Measurements from ENCODE around the gene PA2G4.

The PA2G4 gene

GRCh38 chr12:56082382-56082781 lies 22.0 kb upstream of the PA2G4 start:
- peaks cover 47% of the 10 kb centered on the region for H3K4me1 Mint-ChIP-seq (ENCODE audit: low read depth)
- H3K9me3 Mint-ChIP-seq: no peaks in the 10 kb centered on the region
- intact Hi-C loops (cut with micrococcal nuclease): no loop called here
- no peaks in the 10 kb centered on the region for H3K36me3 Mint-ChIP-seq (ENCODE audit: low read depth)
- peaks cover 59% of the 10 kb centered on the region for H3K27me3 Mint-ChIP-seq
- H3K4me3 Mint-ChIP-seq: no peak overlapping the region
- no peak overlapping the region for H3K27ac Mint-ChIP-seq

- H3K27ac Mint-ChIP-seq: no peak overlapping the region
- intact Hi-C loops (cut with micrococcal nuclease): no loop called here
- no peak overlapping the region for H3K4me3 Mint-ChIP-seq
- H3K36me3 Mint-ChIP-seq (ENCODE audit: low read depth): no peaks in the 10 kb centered on the region
- H3K27me3 Mint-ChIP-seq: peaks cover 58% of the 10 kb centered on the region
- H3K4me1 Mint-ChIP-seq (ENCODE audit: low read depth): peaks cover 52% of the 10 kb centered on the region
- H3K9me3 Mint-ChIP-seq: no peaks in the 10 kb centered on the region
Measured at GRCh38 chr12:56082967-56083366, 21.4 kb upstream of the PA2G4 start.

GRCh38 chr12:56084958-56085543 lies 19.3 kb upstream of the PA2G4 start:
- Mint-ChIP-seq H3K4me1 (ENCODE audit: low read depth) (peaks cover 37% of the 10 kb centered on the region), H3K36me3 (ENCODE audit: low read depth) (no peaks in the 10 kb centered on the region), H3K27me3 (peaks cover 46% of the 10 kb centered on the region), H3K9me3 (no peaks in the 10 kb centered on the region), H3K27ac (peak overlapping the region; percentile 15), H3K4me3 (no peak overlapping the region)
- intact Hi-C loops (cut with micrococcal nuclease): no loop called here

GRCh38 chr12:56086096-56086495 lies 18.3 kb upstream of the PA2G4 start:
- H3K27me3 Mint-ChIP-seq: peaks cover 35% of the 10 kb centered on the region
- H3K9me3 Mint-ChIP-seq: no peaks in the 10 kb centered on the region
- H3K36me3 Mint-ChIP-seq (ENCODE audit: low read depth): no peaks in the 10 kb centered on the region
- H3K4me3 Mint-ChIP-seq: no peak overlapping the region
- H3K27ac Mint-ChIP-seq: no peak overlapping the region
- intact Hi-C loops (cut with micrococcal nuclease): no loop called here
- H3K4me1 Mint-ChIP-seq (ENCODE audit: low read depth): peaks cover 35% of the 10 kb centered on the region

- intact Hi-C loops (cut with micrococcal nuclease): no loop called here
- Mint-ChIP-seq H3K4me1 (ENCODE audit: low read depth) (peaks cover 34% of the 10 kb centered on the region), H3K27ac (no peak overlapping the region), H3K9me3 (no peaks in the 10 kb centered on the region), H3K4me3 (no peak overlapping the region), H3K27me3 (peaks cover 30% of the 10 kb centered on the region), H3K36me3 (ENCODE audit: low read depth) (no peaks in the 10 kb centered on the region)
Measured at GRCh38 chr12:56086608-56087007, 17.8 kb upstream of the PA2G4 start.

GRCh38 chr12:56087220-56087619 lies 17.1 kb upstream of the PA2G4 start:
- Mint-ChIP-seq H3K4me3 (no peak overlapping the region), H3K27ac (no peak overlapping the region), H3K9me3 (no peaks in the 10 kb centered on the region), H3K27me3 (peaks cover 25% of the 10 kb centered on the region), H3K36me3 (ENCODE audit: low read depth) (no peaks in the 10 kb centered on the region), H3K4me1 (ENCODE audit: low read depth) (peaks cover 29% of the 10 kb centered on the region)
- intact Hi-C loops (cut with micrococcal nuclease): no loop called here

- intact Hi-C loops (cut with micrococcal nuclease): no loop called here
- Mint-ChIP-seq H3K27ac (no peak overlapping the region), H3K9me3 (no peaks in the 10 kb centered on the region), H3K4me3 (no peak overlapping the region), H3K27me3 (peaks cover 25% of the 10 kb centered on the region), H3K4me1 (ENCODE audit: low read depth) (no peaks in the 10 kb centered on the region), H3K36me3 (ENCODE audit: low read depth) (no peaks in the 10 kb centered on the region)
Measured at GRCh38 chr12:56097738-56098137, 6.6 kb upstream of the PA2G4 start.

- H3K4me3 Mint-ChIP-seq: no peak overlapping the region
- H3K4me1 Mint-ChIP-seq (ENCODE audit: low read depth): peaks cover 1% of the 10 kb centered on the region
- H3K27ac Mint-ChIP-seq: no peak overlapping the region
- H3K36me3 Mint-ChIP-seq (ENCODE audit: low read depth): no peaks in the 10 kb centered on the region
- intact Hi-C loops (cut with micrococcal nuclease): no loop called here
- H3K9me3 Mint-ChIP-seq: no peaks in the 10 kb centered on the region
- peaks cover 21% of the 10 kb centered on the region for H3K27me3 Mint-ChIP-seq
Measured at GRCh38 chr12:56098592-56098991, 5.8 kb upstream of the PA2G4 start.

GRCh38 chr12:56099787-56100186 lies 4.6 kb upstream of the PA2G4 start:
- H3K27ac Mint-ChIP-seq: no peak overlapping the region
- no peak overlapping the region for H3K4me3 Mint-ChIP-seq
- peaks cover 12% of the 10 kb centered on the region for H3K36me3 Mint-ChIP-seq (ENCODE audit: low read depth)
- peaks cover 7% of the 10 kb centered on the region for H3K4me1 Mint-ChIP-seq (ENCODE audit: low read depth)
- H3K9me3 Mint-ChIP-seq: no peaks in the 10 kb centered on the region
- intact Hi-C loops (cut with micrococcal nuclease): loop anchor here (5.0 to 10.0 kb wide), 3 partner anchors 57 to 285 kb away; partner anchors contain the start of genes ORMDL2, RPS26, SARNP and SUOX
- H3K27me3 Mint-ChIP-seq: peaks cover 19% of the 10 kb centered on the region

- intact Hi-C loops (cut with micrococcal nuclease): loop anchor here (5.0 to 10.0 kb wide), 3 partner anchors 59 to 286 kb away; partner anchors contain the start of genes ORMDL2, RPS26, SARNP and SUOX
- H3K27ac Mint-ChIP-seq: no peak overlapping the region
- H3K27me3 Mint-ChIP-seq: peaks cover 13% of the 10 kb centered on the region
- peaks cover 16% of the 10 kb centered on the region for H3K4me1 Mint-ChIP-seq (ENCODE audit: low read depth)
- no peaks in the 10 kb centered on the region for H3K9me3 Mint-ChIP-seq
- no peak overlapping the region for H3K4me3 Mint-ChIP-seq
- peaks cover 16% of the 10 kb centered on the region for H3K36me3 Mint-ChIP-seq (ENCODE audit: low read depth)
Measured at GRCh38 chr12:56101045-56101444, 3.3 kb upstream of the PA2G4 start.

GRCh38 chr12:56102683-56103065 lies 1.7 kb upstream of the PA2G4 start:
- H3K27me3 Mint-ChIP-seq: peaks cover 4% of the 10 kb centered on the region
- intact Hi-C loops (cut with micrococcal nuclease): loop anchor here (5.0 to 10.0 kb wide), 3 partner anchors 60 to 288 kb away; partner anchors contain the start of genes ORMDL2, RPS26, SARNP and SUOX
- no peak overlapping the region for H3K27ac Mint-ChIP-seq
- no peaks in the 10 kb centered on the region for H3K9me3 Mint-ChIP-seq
- H3K36me3 Mint-ChIP-seq (ENCODE audit: low read depth): peaks cover 31% of the 10 kb centered on the region
- H3K4me3 Mint-ChIP-seq: no peak overlapping the region
- H3K4me1 Mint-ChIP-seq (ENCODE audit: low read depth): peaks cover 21% of the 10 kb centered on the region

GRCh38 chr12:56103066-56103711 lies 1.2 kb upstream of the PA2G4 start:
- Mint-ChIP-seq H3K9me3 (no peaks in the 10 kb centered on the region), H3K4me3 (peak overlapping the region; percentile 98), H3K4me1 (ENCODE audit: low read depth) (peaks cover 21% of the 10 kb centered on the region), H3K27me3 (peaks cover 1% of the 10 kb centered on the region), H3K36me3 (ENCODE audit: low read depth) (peaks cover 36% of the 10 kb centered on the region), H3K27ac (no peak overlapping the region)
- intact Hi-C loops (cut with micrococcal nuclease): loop anchor here (5.0 to 10.0 kb wide), 3 partner anchors 61 to 288 kb away; partner anchors contain the start of genes ORMDL2, RPS26, SARNP and SUOX

- peaks cover 42% of the 10 kb centered on the region for H3K36me3 Mint-ChIP-seq (ENCODE audit: low read depth)
- H3K27ac Mint-ChIP-seq: peak overlapping the region; percentile 91
- H3K27me3 Mint-ChIP-seq: peaks cover 1% of the 10 kb centered on the region
- H3K4me1 Mint-ChIP-seq (ENCODE audit: low read depth): peaks cover 21% of the 10 kb centered on the region
- H3K4me3 Mint-ChIP-seq: peak overlapping the region; percentile 98
- intact Hi-C loops (cut with micrococcal nuclease): loop anchor here (1.0 to 10.0 kb wide), 6 partner anchors 13 to 289 kb away; partner anchors contain the start of genes ESYT1, ORMDL2, RPL41 and RPS26
- H3K9me3 Mint-ChIP-seq: no peaks in the 10 kb centered on the region
Measured at GRCh38 chr12:56103823-56104108, 593 bp upstream of the PA2G4 start.

GRCh38 chr12:56104815-56105608 lies 653 bp downstream of the PA2G4 start:
- H3K27me3 Mint-ChIP-seq: no peaks in the 10 kb centered on the region
- peak overlapping the region; percentile 98 for H3K4me3 Mint-ChIP-seq
- peak overlapping the region; percentile 91 for H3K27ac Mint-ChIP-seq
- intact Hi-C loops (cut with micrococcal nuclease): loop anchor here (1.0 to 10.0 kb wide), 6 partner anchors 11 to 290 kb away; partner anchors contain the start of genes ESYT1, ORMDL2, RPL41 and RPS26
- no peaks in the 10 kb centered on the region for H3K9me3 Mint-ChIP-seq
- peaks cover 21% of the 10 kb centered on the region for H3K4me1 Mint-ChIP-seq (ENCODE audit: low read depth)
- H3K36me3 Mint-ChIP-seq (ENCODE audit: low read depth): peaks cover 55% of the 10 kb centered on the region
